Stimulated activated naive CD4-positive, alpha-beta T cell (primary cell): ENCODE measurements around the gene HCN2.

ENCODE experiments used
- DNase-seq, 6 experiments: peaks; one replicate each; lab custom pipeline; 2025; lab: John Stamatoyannopoulos, UW

HCN2 gene

GRCh38 chr19:571566-571974 is 18.1 kb upstream of the HCN2 start:
- DNase-seq, result peak in 4 of 6 experiments; percentile 16 to 65 (median 52)

- DNase-seq, result peak; percentile 94 to 98 (median 96)
These were observed 17.4 kb upstream of the HCN2 start, which contains the start of gene BSG for GRCh38 chr19:572140-572742. TSS of gene BSG (plus strand) at chr19:572596. CDS start at chr19:572635, 39 bp downstream.

GRCh38 chr19:572743-573518 is 16.8 kb upstream of the HCN2 start:
- DNase-seq, result peak in 1 of 6 experiments; percentile 30

GRCh38 chr19:573519-573825 is 16.2 kb upstream of the HCN2 start:
- DNase-seq, result no peak

- DNase-seq, result no peak
These were observed 14.8 kb upstream of the HCN2 start for GRCh38 chr19:574658-575526.

GRCh38 chr19:575527-576506 is 13.9 kb upstream of the HCN2 start:
- no peak for DNase-seq

GRCh38 chr19:576768-577438 is 12.8 kb upstream of the HCN2 start:
- no peak for DNase-seq

- DNase-seq, result no peak
These were observed 12.0 kb upstream of the HCN2 start for GRCh38 chr19:577439-578392.

GRCh38 chr19:579111-579841 is 10.4 kb upstream of the HCN2 start:
- DNase-seq, result no peak

GRCh38 chr19:579842-580155 is 9.9 kb upstream of the HCN2 start:
- DNase-seq, result no peak

GRCh38 chr19:580274-580835 is 9.3 kb upstream of the HCN2 start:
- no peak for DNase-seq

- DNase-seq, result no peak
These were observed 8.1 kb upstream of the HCN2 start for GRCh38 chr19:581399-582111.

GRCh38 chr19:582497-583197 is 7.0 kb upstream of the HCN2 start:
- no peak for DNase-seq

GRCh38 chr19:583198-583967 is 6.3 kb upstream of the HCN2 start:
- no peak for DNase-seq

- DNase-seq, result no peak
These were observed 5.8 kb upstream of the HCN2 start for GRCh38 chr19:583968-584239.

GRCh38 chr19:584240-585001 is 5.3 kb upstream of the HCN2 start:
- DNase-seq, result peak in 5 of 6 experiments; percentile 43 to 72 (median 57)
